HG03565 (cell line): ENCODE data around the gene SGIP1.
"Not testable (repeated sequence)": the region's sequence is repeated elsewhere in the genome, so short reads cannot be mapped to it uniquely, and the experiment has no call there.

ENCODE experiments used
- ATAC-seq: cut with Tn5 transposase; IDR thresholded peaks from one replicate; pipeline ENCODE4 v1.9.1; 2021; ENCODE audit warnings: mild to moderate bottlenecking, moderate library complexity; ENCODE audit not compliant: unreplicated experiment

SGIP1 gene

GRCh38 chr1:66552287-66552686 lies 18.3 kb downstream of the SGIP1 start:
- ATAC-seq: no peak

- ATAC-seq: no peak
Observed at GRCh38 chr1:66552829-66553228, 18.9 kb downstream of the SGIP1 start.

- ATAC-seq: no peak
Observed at GRCh38 chr1:66553846-66554245, 19.9 kb downstream of the SGIP1 start.

GRCh38 chr1:66556161-66556611 lies 22.2 kb downstream of the SGIP1 start:
- ATAC-seq: no peak

GRCh38 chr1:66557157-66557556 lies 23.2 kb downstream of the SGIP1 start:
- no peak for ATAC-seq

- no peak for ATAC-seq
Observed at GRCh38 chr1:66559517-66559916, 25.6 kb downstream of the SGIP1 start.

- ATAC-seq: no peak
Observed at GRCh38 chr1:66562561-66562960, 28.6 kb downstream of the SGIP1 start.

GRCh38 chr1:66563094-66563800 lies 29.3 kb downstream of the SGIP1 start:
- no peak for ATAC-seq

- ATAC-seq: no peak
Observed at GRCh38 chr1:66563941-66564630, 30.1 kb downstream of the SGIP1 start.

- no peak for ATAC-seq
Observed at GRCh38 chr1:66570196-66570595, 36.2 kb downstream of the SGIP1 start.

- ATAC-seq: no peak
Observed at GRCh38 chr1:66571789-66572188, 37.8 kb downstream of the SGIP1 start.

- ATAC-seq: no peak
Observed at GRCh38 chr1:66575739-66576138, 41.8 kb downstream of the SGIP1 start.

- no peak for ATAC-seq
Observed at GRCh38 chr1:66576645-66577044, 42.7 kb downstream of the SGIP1 start.

- ATAC-seq: no peak
Observed at GRCh38 chr1:66578841-66579240, 44.9 kb downstream of the SGIP1 start.

- no peak for ATAC-seq
Observed at GRCh38 chr1:66580081-66580480, 46.1 kb downstream of the SGIP1 start.

- ATAC-seq: no peak
Observed at GRCh38 chr1:66583021-66583420, 49.1 kb downstream of the SGIP1 start.

GRCh38 chr1:66585002-66585401 lies 51.0 kb downstream of the SGIP1 start:
- ATAC-seq: no peak

GRCh38 chr1:66589326-66589725 lies 55.4 kb downstream of the SGIP1 start:
- ATAC-seq: no peak

GRCh38 chr1:66592106-66592507 lies 58.2 kb downstream of the SGIP1 start:
- ATAC-seq: not testable (repeated sequence)

- ATAC-seq: no peak
Observed at GRCh38 chr1:66596191-66596590, 62.2 kb downstream of the SGIP1 start.

GRCh38 chr1:66597500-66597899 lies 63.5 kb downstream of the SGIP1 start:
- ATAC-seq: no peak

- ATAC-seq: no peak
Observed at GRCh38 chr1:66598670-66599069, 64.7 kb downstream of the SGIP1 start.
